Measurements from ENCODE around the gene STARD5.

- no peak for TF ChIP-seq EZH2 (IDR thresholded peaks at IDR 0.05; ENCODE audit: borderline replicate concordance, low read depth, low read length, severe bottlenecking)
- TF ChIP-seq, protein P1, sequence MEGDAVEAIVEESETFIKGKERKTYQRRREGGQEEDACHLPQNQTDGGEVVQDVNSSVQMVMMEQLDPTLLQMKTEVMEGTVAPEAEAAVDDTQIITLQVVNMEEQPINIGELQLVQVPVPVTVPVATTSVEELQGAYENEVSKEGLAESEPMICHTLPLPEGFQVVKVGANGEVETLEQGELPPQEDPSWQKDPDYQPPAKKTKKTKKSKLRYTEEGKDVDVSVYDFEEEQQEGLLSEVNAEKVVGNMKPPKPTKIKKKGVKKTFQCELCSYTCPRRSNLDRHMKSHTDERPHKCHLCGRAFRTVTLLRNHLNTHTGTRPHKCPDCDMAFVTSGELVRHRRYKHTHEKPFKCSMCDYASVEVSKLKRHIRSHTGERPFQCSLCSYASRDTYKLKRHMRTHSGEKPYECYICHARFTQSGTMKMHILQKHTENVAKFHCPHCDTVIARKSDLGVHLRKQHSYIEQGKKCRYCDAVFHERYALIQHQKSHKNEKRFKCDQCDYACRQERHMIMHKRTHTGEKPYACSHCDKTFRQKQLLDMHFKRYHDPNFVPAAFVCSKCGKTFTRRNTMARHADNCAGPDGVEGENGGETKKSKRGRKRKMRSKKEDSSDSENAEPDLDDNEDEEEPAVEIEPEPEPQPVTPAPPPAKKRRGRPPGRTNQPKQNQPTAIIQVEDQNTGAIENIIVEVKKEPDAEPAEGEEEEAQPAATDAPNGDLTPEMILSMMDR (IDR thresholded peaks at IDR 0.05; ENCODE audit: borderline replicate concordance, extremely low read depth, low read length, poor library complexity, severe bottlenecking), result no peak
Measured at GRCh38 chr15:81302701-81303109, 21.2 kb downstream of the STARD5 start.

Data from DND-41 (cell line).